Measurements from ENCODE around the gene ELL.
A peak's percentile ranks its signal among the peaks of the same experiment; 100 is the strongest.

Gene ELL

DNA sequence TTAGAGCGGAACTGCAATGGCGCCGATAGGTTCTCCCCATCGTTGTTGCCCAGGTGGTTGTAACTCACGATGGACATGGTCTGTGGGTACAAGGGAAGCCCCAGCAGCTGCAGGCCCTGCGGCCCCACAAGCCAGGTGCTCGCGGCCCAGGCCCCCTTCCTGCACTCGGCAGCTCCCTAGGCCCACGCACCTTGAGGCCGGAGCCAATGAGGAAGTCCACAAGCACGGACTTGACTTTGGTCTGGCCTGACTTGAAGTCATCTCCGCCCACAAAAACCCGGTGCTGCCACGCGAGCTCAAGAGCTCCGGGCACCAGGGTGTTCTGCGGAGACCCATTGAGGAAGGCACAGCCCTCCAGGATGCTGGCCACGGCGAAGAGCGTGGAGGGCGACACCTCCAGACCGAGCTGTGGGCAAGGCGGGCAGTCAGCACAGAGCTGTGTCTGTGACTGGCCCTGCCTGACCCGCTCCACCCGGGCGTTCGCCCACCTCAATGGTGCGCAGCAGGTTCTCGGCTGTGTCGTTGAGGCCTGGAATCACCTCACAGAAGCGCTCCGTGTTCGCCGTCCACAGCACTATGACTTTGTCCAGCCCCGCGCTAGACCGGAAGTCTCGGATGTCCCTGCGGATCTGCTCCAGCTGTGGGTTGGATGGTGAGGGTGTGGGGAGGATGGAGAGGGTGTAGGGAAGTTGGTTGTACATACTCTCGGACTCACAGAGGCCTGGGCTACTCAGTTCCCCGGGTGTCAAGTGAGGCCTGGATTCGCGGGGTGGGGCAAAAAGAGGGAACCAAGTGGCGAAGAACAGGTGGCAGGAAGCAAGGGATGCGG, 85.8 kb downstream of the ELL start:
- H3K27ac ChIP-seq (ENCODE audit: low read length), result no peak overlapping the region
- no peak overlapping the region for H2AFZ ChIP-seq (ENCODE audit: low read depth, low read length)
- no peaks in the 10 kb centered on the region for H3K27me3 ChIP-seq (ENCODE audit: low read depth, low read length)
- peaks cover 28% of the 10 kb centered on the region for H3K4me1 ChIP-seq (ENCODE audit: low read length)
- H3K36me3 ChIP-seq (replicated peaks; ENCODE audit: low read depth, low read length), result peaks cover 9% of the 10 kb centered on the region
- no peak overlapping the region for H3K4me2 ChIP-seq (ENCODE audit: low read length)
- H3K79me2 ChIP-seq (ENCODE audit: low read length), result peaks cover 2% of the 10 kb centered on the region; the same call in 1 of the 2 replicates
- no peak overlapping the region for H3K4me3 ChIP-seq (ENCODE audit: low read length)
- H3K9ac ChIP-seq (ENCODE audit: low read length), result no peak overlapping the region
- no peak for TF ChIP-seq EZH2phosphoT487 (IDR thresholded peaks at IDR 0.05; ENCODE audit: low read depth)
- TF ChIP-seq, protein P1, sequence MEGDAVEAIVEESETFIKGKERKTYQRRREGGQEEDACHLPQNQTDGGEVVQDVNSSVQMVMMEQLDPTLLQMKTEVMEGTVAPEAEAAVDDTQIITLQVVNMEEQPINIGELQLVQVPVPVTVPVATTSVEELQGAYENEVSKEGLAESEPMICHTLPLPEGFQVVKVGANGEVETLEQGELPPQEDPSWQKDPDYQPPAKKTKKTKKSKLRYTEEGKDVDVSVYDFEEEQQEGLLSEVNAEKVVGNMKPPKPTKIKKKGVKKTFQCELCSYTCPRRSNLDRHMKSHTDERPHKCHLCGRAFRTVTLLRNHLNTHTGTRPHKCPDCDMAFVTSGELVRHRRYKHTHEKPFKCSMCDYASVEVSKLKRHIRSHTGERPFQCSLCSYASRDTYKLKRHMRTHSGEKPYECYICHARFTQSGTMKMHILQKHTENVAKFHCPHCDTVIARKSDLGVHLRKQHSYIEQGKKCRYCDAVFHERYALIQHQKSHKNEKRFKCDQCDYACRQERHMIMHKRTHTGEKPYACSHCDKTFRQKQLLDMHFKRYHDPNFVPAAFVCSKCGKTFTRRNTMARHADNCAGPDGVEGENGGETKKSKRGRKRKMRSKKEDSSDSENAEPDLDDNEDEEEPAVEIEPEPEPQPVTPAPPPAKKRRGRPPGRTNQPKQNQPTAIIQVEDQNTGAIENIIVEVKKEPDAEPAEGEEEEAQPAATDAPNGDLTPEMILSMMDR (IDR thresholded peaks at IDR 0.05; ENCODE audit: low read depth, low read length), result no peak
- peaks cover 12% of the 10 kb centered on the region; the same call in 1 of the 2 replicates for H4K20me1 ChIP-seq (ENCODE audit: insufficient read depth, low read length)
- H3K9me3 ChIP-seq (ENCODE audit: insufficient read depth, low read length), result no peaks in the 10 kb centered on the region

DNA sequence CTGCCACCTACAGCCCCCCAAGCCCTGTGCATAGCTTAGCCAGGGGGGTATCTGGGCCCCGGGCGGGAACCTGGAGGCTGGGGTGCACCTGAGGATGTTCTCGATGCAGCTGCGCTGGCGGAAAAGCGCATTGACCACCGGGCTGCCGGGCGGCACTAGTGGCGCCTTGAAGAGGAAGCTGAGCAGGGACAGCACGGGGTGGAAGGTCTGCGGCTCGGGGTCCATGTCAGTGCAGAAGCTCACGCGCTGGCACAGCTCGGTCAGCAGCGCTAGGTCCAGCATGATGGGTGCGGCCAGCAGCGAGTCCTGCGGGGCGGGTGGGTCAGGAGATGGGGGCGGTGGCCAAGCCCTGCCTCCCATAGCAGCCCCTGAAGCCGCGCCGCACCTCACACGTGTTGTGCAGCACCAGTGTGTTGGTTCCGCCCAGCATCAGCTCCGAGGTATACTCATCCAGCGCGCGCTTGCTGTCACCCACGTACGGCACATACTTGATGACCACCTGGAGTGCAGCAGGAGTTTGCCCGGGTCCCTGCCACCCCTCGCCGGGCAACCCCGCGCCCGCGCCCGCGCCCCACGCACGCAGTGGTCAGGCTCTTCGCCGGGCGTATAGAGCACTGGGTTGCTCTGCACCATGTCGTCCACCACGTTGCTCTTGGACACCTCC, 86.6 kb downstream of the ELL start:
- Histone ChIP-seq H4K20me1 (ENCODE audit: insufficient read depth, low read length) (0 out of 2 replicates have a peak, but pooled peaks cover 5% of the 10 kb centered on the region), H3K4me1 (ENCODE audit: low read length) (peaks cover 28% of the 10 kb centered on the region), H3K4me2 (ENCODE audit: low read length) (no peak overlapping the region), H3K9me3 (ENCODE audit: insufficient read depth, low read length) (no peaks in the 10 kb centered on the region), H3K4me3 (ENCODE audit: low read length) (no peak overlapping the region), H3K9ac (ENCODE audit: low read length) (no peak overlapping the region), H2AFZ (ENCODE audit: low read depth, low read length) (no peak overlapping the region), H3K27ac (ENCODE audit: low read length) (no peak overlapping the region), H3K27me3 (ENCODE audit: low read depth, low read length) (no peaks in the 10 kb centered on the region), H3K79me2 (ENCODE audit: low read length) (peaks cover 2% of the 10 kb centered on the region; the same call in 1 of the 2 replicates), H3K36me3 (replicated peaks; ENCODE audit: low read depth, low read length) (peaks cover 11% of the 10 kb centered on the region)
- TF ChIP-seq, protein P1 (IDR thresholded peaks at IDR 0.05; ENCODE audit: low read depth, low read length), result no peak
- TF ChIP-seq EZH2phosphoT487 (IDR thresholded peaks at IDR 0.05; ENCODE audit: low read depth), result no peak

DNA sequence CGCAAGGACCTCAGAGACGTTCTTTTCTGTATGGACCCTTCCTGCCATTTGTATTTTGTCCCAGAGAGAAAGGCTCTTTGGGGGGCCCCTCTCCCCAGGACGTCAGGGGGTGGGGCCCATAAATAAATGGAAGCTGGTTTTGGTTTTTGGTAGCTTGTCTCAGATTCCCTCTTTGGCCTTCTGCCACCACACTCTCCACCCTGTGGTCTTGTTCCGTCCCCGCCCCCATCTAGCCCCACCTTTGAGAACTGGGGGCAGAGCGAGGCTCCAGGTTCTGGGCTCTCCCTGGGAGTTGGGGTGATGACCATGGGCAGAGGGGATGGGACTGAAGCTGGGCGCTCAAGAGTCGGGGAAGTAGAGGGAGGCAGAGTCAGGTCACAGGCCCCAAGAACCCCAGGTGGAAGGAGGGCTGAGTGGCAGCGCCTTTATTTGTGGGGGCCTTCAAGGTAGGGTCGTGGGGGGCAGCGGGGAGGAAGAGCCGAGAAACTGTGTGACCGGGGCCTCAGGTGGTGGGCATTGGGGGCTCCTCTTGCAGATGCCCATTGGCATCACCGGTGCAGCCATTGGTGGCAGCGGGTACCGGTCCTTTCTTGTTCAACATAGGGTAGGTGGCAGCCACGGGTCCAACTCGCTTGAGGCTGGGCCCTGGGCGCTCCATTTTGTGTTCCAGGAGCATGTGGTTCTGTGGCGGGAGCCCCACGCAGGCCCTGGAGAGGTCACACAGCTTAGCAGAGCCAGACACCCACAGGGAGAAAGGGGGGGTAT, 87.3 kb downstream of the ELL start:
- Histone ChIP-seq H3K27ac (ENCODE audit: low read length) (peak overlapping the region; percentile 21; the same call in 1 of the 2 replicates), H3K4me1 (ENCODE audit: low read length) (peaks cover 32% of the 10 kb centered on the region), H3K36me3 (replicated peaks; ENCODE audit: low read depth, low read length) (peaks cover 11% of the 10 kb centered on the region), H3K79me2 (ENCODE audit: low read length) (peaks cover 2% of the 10 kb centered on the region; the same call in 1 of the 2 replicates), H4K20me1 (ENCODE audit: insufficient read depth, low read length) (0 out of 2 replicates have a peak, but pooled peaks cover 8% of the 10 kb centered on the region), H3K9ac (ENCODE audit: low read length) (peak overlapping the region; percentile 49), H3K9me3 (ENCODE audit: insufficient read depth, low read length) (no peaks in the 10 kb centered on the region), H3K27me3 (ENCODE audit: low read depth, low read length) (no peaks in the 10 kb centered on the region), H3K4me2 (ENCODE audit: low read length) (peak overlapping the region; percentile 73), H2AFZ (ENCODE audit: low read depth, low read length) (no peak overlapping the region), H3K4me3 (ENCODE audit: low read length) (peak overlapping the region; percentile 77)
- no peak for TF ChIP-seq EZH2phosphoT487 (IDR thresholded peaks at IDR 0.05; ENCODE audit: low read depth)
- TF ChIP-seq, protein P1 (IDR thresholded peaks at IDR 0.05; ENCODE audit: low read depth, low read length), result no peak
